ENCODE data around the gene HDAC7. TPM values are rescaled to one million over a fixed set of nuclear protein-coding genes. Genes with fewer than 3 reads are reported as not detected.

Gene HDAC7
- total RNA-seq, 4 donors from 2014 or later: 58.3 to 105 (median 82.5) TPM

GRCh38 chr12:47766502-47767215 lies 53.0 kb downstream of the HDAC7 start:
- no peak for TF ChIP-seq POLR2AphosphoS5 (IDR thresholded peaks at IDR 0.05)
- no peak for TF ChIP-seq EP300 (IDR thresholded peaks at IDR 0.05)
- TF ChIP-seq CTCF (IDR thresholded peaks at IDR 0.05): no peak
- TF ChIP-seq POLR2A (IDR thresholded peaks at IDR 0.05; ENCODE audit: low read depth): no peak
- WGBS: 69% methylated on average over 4 of the region's 5 CpGs
- Histone ChIP-seq H3K4me1 (peaks cover 14 to 25% (median 22%) of the 10 kb centered on the region in 4 donors), H3K27me3 (no peaks in the 10 kb centered on the region), H3K9me3 (no peaks in the 10 kb centered on the region), H3K4me3 (no peak overlapping the region), H3K27ac (replicated peaks in 1 of 4) (no peak overlapping the region), H3K36me3 (no peaks in the 10 kb centered on the region)
- intact Hi-C loops (cut with DNase I): no loop called here
- no peak for DNase-seq (ENCODE audit: extremely low spot score)

- H3K36me3 ChIP-seq: no peaks in the 10 kb centered on the region
- no peak for DNase-seq (ENCODE audit: extremely low spot score)
- no peak overlapping the region for H3K27ac ChIP-seq (replicated peaks in 1 of 4)
- TF ChIP-seq POLR2AphosphoS5 (IDR thresholded peaks at IDR 0.05): no peak
- TF ChIP-seq CTCF (IDR thresholded peaks at IDR 0.05): no peak
- TF ChIP-seq POLR2A (IDR thresholded peaks at IDR 0.05; ENCODE audit: low read depth): no peak
- no peak for TF ChIP-seq EP300 (IDR thresholded peaks at IDR 0.05)
- WGBS: 85% methylated on average over 8 of the region's 8 CpGs
- no peak overlapping the region for H3K4me3 ChIP-seq
- H3K4me1 ChIP-seq: peaks cover 20 to 26% (median 24%) of the 10 kb centered on the region in 4 donors
- no peaks in the 10 kb centered on the region for H3K9me3 ChIP-seq
- no peaks in the 10 kb centered on the region for H3K27me3 ChIP-seq
- intact Hi-C loops (cut with DNase I): no loop called here
Observed at GRCh38 chr12:47763481-47764346, 56.0 kb downstream of the HDAC7 start.

GRCh38 chr12:47762850-47763465 lies 56.7 kb downstream of the HDAC7 start:
- Histone ChIP-seq H3K27me3 (no peaks in the 10 kb centered on the region), H3K36me3 (no peaks in the 10 kb centered on the region), H3K4me3 (no peak overlapping the region), H3K27ac (replicated peaks in 1 of 4) (no peak overlapping the region), H3K4me1 (peaks cover 24 to 34% (median 29%) of the 10 kb centered on the region in 4 donors), H3K9me3 (no peaks in the 10 kb centered on the region)
- DNase-seq (ENCODE audit: extremely low spot score): no peak
- intact Hi-C loops (cut with DNase I): no loop called here
- TF ChIP-seq POLR2A (IDR thresholded peaks at IDR 0.05; ENCODE audit: low read depth): no peak
- no peak for TF ChIP-seq POLR2AphosphoS5 (IDR thresholded peaks at IDR 0.05)
- no peak for TF ChIP-seq CTCF (IDR thresholded peaks at IDR 0.05)
- no peak for TF ChIP-seq EP300 (IDR thresholded peaks at IDR 0.05)
- WGBS: 87% methylated on average over 3 of the region's 3 CpGs

- Histone ChIP-seq H3K4me3 (peak within 1 kb of the TSS; percentile 72 to 85 (median 74)), H3K27me3 (no peaks in the 10 kb centered on the region), H3K36me3 (peaks cover 0 to 5% (median 0%) of the 10 kb centered on the region in 4 donors), H3K27ac (replicated peaks in 1 of 4) (peak within 1 kb of the TSS; percentile 68 to 80 (median 80)), H3K9me3 (no peaks in the 10 kb centered on the region), H3K4me1 (peaks cover 33 to 44% (median 41%) of the 10 kb centered on the region in 4 donors)
- peak; percentile 32 to 52 (median 32) for TF ChIP-seq CTCF (IDR thresholded peaks at IDR 0.05)
- no peak for TF ChIP-seq POLR2A (IDR thresholded peaks at IDR 0.05; ENCODE audit: low read depth)
- no peak for TF ChIP-seq EP300 (IDR thresholded peaks at IDR 0.05)
- peak; percentile 62 to 66 for TF ChIP-seq POLR2AphosphoS5 (IDR thresholded peaks at IDR 0.05)
- 1% methylated on average over 33 of the region's 57 CpGs for WGBS
- intact Hi-C loops (cut with DNase I): loop anchor here (5.0 kb wide), 1 partner anchor 42 kb away; no protein-coding TSS in a partner anchor
- DNase-seq (ENCODE audit: extremely low spot score): peak; percentile 96
Observed at GRCh38 chr12:47758834-47759690, 60.6 kb downstream of the HDAC7 start, which contains the start of gene RAPGEF3. Gene RAPGEF3, minus strand, starts transcription at chr12:47758880. Its CDS starts 324 bp downstream, at chr12:47758556.

Data from esophagus muscularis mucosa (tissue), 4 donors.